ENCODE results near the gene CAMSAP3.
"Not testable (repeated sequence)": the region's sequence is repeated elsewhere in the genome, so short reads cannot be mapped to it uniquely, and the experiment has no call there.

The CAMSAP3 gene

DNA sequence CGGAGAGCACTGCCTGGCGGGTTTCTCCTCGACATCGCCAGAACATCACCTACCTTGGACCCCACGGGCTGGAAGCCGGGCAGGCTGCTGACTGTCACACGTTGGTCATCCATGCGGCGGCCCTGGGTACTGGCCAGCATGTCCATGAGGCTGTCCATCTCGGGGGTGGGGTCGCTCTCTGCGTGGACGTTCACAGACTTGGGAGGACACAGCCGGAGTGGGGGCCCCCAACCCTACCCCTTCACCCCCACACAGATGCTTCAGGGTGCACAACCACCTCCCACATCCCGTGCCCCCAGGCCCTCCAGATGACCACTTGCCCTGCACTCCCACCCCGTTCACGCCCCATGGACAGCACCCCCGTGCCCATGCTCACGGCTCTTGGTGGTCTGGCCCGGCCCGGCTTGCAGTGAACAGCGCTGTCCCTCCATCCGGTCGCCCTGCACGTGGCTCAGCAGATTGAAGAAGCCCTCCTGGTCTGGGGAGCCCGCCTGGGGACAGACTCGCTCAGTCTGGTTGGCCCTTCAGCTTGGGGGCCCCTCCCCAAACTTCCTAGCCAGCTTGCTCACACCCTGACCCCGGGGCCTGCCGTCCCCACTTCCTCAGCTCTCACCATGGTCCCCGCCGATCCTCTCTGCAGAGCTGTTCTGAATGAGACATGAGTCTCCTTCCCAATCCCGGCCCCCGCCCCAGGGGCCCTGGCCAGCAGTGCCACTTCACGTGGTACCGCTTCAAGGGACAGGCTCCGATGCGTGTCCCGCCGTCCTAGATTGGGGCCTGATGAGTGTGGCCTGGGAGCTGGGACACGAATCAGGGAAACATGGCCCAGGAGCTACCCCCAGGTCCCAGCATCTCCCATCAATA is 36.9 kb downstream of the CAMSAP3 start:
- no peak for DNase-seq

DNA sequence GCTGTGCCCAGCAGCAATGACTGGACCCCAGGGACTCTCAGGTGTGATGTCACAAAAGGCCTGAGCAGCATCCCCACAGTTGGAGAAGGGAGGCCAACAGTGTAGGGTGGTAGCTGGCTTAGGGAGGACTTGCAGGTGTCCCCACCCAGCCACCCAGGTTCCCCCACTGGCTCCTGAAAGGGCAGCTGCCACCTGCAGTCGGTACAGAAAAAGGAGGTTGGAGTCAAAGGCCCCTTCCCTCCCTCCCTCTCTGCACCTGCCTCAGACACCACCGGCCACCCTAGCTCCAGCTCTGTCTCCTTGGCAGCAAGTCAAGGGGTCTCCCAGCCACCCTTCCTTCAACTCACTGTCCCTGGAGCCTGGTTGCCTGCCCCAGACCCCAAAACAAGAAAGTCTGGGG is 38.0 kb downstream of the CAMSAP3 start, which contains the start of gene PCP2:
Gene PCP2, minus strand, starts transcription at position 22 of the 400 bp plus-strand sequence. CDS start 262 bp downstream, outside the sequence.
- DNase-seq: no peak

DNA sequence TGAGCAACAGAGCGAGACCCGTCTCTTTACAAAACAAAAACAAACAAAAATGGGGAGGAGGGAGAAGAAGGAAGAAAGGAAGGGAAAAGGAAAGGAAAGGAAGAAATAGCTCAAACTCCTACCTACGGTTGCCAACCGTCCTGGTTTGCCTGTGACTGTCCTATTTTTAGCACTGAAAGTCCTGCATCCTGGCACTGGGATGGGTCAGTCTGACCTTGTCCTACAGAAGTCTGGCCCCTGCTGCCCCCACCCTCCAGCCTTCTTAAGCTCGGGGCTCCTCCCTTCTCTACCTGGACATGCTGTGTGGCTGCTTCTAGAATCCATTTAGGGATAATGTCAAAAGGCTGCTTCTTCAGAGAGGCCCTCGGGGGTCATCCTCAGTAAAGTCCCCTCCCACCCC is 40.0 kb downstream of the CAMSAP3 start:
- no peak for DNase-seq

DNA sequence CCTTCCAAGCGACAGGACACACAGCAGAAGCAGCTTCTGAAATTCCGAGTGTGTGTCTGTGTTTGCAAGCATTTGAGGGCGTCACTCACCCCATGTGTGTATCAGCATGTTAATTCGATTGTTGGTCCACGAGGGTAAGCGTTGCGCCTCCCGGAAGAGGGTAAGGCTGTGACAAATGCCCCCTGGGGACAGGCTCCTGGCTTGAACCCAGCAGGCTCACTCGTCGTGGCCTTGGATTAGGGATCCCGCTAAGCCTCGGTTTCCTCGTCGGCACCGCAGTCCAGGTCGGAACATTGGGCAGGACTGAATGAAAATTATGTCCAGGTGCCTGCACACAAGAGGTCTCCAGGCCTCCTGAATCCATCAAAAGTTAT is 40.6 kb downstream of the CAMSAP3 start:
- no peak for DNase-seq

DNA sequence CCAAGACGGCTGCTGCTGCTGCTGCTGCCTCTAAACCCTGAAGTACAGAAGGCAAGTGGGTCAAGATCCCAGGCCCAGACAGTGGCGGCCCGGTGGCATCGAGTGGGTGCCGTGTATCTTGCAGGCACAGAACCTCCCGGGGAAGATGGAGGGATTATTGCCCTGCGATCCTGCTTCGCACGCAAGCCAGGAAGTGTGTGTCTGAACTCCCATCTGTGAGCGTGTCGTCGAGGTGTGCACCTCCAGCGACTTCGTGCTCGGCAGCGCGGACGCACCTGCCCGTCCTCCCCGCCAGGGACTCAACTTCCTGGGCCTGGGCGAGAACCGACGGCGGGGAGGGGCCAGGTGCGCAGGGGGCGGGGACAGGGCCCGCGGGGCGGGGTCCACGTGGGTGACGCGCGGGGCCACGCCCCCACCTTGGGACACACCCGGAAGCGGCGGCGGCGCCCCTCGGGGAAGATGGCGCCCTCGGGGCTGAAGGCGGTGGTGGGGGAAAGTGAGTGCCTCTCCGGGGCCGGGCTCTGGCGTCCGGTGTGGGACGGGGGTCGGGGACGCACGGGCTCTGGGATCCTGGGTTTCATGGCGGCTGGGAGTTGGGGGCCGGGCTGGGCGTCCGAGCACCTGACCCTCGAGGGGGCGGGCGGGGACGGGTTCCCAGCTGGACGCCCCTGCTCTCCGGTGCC is 41.2 kb downstream of the CAMSAP3 start, which contains the start of gene STXBP2:
Gene STXBP2, plus strand, starts transcription at position 420 of the 683 bp plus-strand sequence. Its CDS starts 40 bp downstream, at position 460.
- DNase-seq: peak; percentile 76

DNA sequence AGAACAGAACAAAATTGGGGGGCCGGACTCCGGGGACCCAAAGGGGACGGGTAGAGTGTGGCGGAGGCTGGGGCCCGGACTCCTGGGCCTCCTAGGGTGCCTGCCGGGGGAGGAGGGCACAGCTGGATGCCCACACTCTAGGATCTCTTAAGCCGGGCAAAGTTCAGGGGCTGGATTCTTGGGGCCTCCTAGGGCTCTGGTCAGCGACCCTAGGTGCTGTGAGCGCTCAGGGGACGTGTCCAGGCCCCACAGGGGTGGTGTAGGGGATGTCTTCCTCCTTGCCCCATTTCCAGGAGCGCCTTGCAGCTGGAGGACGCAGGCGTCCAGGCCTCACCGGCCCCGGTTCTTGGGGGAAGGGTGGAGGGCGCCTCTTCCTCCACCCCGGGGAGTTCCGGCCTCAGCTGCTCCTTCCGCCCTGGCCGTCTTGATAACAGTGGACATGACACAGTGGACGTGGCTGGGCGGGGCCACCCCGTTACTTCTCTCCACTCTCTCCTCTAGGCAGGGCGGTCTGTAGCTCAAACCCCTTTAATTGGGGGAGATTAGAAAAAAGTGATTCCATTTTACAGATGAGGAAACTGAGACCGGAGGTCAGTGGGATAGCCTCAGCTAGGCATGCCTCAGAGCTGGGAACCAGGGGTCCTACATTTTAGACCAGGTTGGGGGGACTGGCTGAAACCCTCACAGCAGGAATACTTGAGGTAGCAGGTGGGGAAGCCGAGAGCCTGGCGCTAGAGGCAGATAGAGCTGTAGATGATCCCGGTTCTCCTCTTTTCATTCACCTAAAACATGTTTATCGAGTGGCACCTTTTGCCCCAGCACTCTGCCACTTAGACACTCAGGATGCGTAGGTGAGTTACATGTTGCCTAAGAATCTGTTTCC is 42.0 kb downstream of the CAMSAP3 start:
- DNase-seq: no peak

DNA sequence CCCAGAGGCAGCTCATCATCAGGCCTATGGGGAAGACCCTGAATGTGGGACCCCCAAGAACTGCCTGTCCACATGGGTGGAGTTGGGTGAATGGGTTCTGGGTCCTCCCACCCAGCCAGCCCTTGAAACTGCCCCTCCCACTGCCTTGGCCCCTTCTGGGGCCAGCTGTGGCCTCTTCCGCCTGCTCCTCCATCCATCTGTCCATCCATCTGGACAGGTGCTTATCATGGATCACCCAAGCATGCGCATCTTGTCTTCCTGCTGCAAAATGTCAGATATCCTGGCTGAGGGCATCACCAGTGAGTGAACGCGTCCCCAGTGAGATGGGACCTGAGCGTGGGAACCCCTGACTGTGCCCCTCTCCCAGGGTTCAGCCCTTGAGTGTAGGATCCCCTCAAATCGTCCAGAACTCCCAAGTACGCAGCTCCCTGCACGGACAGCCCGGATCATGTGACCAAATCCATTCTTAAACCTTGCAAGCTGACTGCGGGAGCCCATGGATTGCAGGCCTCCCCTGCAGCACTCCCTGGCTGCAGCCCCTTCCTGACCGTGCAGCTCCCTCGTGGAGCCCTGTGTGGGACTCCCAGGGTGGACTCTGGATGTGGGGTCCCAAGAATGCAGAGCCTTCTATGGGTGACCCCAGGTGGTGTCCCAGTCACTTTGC is 43.3 kb downstream of the CAMSAP3 start:
- no peak for DNase-seq

DNA sequence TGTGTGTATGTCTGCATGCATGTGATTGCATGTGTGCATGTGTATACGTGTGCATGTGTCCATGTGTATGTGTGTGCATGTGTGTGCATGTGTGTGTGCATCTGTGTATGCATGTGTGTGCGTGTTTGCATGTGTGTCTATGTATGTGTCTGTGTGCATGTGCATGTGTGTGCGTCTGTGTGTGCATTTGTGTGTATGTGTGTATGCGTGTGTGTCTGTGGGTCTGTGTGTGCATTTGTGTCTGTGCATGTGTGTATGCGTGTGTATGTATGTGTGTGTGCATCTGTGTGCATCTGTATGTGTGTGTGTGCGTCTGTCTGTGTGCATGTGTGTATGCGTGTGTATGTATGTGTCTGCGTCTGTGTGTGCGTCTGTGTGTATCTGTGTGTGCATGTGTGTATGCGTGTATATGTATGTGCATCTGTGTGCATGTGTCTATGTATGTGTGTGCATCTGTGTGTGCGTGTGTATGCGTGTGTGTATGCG is 44.2 kb downstream of the CAMSAP3 start:
- no peak for DNase-seq

DNA sequence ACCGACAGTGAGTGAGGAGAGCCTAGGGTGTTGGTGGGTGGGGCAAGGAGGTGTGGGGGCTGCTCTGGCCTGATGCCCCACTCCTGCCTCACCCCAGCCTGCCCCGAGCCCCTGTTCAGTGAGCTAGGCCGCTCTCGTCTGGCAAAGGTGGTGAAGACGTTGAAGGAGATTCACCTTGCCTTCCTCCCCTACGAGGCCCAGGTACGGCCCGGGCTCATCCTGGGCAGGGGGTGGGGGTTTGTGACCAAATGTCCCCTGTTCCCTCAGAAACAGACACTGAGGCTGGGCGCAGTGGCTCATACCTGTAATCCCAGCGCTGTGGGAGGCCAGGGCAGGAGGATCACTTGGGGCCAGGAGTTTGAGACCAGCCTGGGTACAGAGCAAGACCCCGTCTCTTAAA is 45.1 kb downstream of the CAMSAP3 start:
- no peak for DNase-seq

DNA sequence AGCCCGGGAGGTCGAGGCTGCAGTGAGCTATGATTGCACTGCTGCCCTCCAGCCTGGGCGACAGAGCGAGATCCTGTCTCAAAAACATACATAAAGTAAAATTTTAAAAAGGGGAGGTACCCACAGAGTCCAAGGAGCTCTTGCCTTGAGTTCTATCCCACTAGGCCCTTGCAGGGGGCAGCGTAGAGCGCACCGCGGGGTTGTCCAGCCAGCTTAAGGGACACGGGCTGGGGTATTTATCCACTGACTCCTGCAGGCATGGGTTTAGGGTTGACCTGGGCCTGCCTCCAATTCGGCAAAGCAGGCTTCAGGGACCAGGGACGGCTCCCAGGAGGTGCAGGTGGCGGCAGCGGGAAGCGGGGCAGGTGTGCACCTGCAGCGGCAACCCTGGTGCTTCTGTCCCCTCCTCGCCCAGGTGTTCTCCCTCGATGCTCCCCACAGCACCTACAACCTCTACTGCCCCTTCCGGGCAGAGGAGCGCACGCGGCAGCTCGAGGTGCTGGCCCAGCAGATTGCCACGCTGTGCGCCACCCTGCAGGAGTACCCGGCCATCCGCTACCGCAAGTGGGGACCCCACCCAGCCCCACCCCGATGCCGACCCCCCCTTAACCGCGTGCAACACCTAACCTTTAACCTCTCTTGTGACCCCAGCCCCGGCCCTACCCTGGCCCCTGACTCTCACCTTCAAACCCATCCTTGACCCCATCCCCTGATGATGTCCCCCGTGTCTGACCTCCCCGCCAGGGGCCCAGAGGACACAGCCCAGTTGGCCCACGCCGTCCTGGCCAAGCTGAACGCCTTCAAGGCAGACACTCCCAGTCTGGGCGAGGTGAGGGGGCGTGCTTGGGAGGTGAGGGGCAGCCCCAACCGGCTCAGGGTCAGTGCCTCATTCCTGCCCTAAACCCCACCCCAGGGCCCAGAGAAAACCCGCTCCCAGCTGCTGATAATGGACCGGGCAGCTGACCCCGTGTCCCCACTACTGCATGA is 45.9 kb downstream of the CAMSAP3 start:
- no peak for DNase-seq

DNA sequence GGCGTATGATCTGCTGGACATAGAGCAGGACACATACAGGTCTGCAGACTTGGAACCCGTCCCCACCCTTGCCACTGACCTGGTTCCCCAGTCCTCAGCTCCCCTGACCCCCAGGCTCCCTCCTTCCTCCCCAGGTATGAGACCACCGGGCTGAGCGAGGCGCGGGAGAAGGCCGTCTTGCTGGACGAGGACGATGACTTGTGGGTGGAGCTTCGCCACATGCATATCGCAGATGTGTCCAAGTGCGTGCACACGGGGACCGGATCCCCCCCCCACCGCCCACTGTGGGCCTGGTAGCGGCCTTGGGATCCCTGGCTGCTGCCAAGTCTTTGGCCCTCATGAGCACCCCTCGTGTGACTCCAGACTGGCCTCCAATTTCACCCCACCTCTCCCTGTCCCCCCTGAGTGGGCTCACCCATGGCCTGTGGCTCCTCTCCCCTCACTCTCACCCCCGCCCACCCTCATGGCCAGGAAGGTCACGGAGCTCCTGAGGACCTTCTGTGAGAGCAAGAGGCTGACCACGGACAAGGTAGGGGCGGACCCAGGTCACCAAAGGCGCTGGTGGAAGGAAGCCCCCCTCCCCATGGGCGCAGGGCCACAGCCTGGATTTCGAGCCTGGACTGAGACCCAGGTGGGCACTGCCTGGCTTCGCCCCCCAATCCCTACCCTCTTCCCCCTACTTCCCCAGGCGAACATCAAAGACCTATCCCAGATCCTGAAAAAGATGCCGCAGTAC is 46.8 kb downstream of the CAMSAP3 start:
- no peak for DNase-seq

DNA sequence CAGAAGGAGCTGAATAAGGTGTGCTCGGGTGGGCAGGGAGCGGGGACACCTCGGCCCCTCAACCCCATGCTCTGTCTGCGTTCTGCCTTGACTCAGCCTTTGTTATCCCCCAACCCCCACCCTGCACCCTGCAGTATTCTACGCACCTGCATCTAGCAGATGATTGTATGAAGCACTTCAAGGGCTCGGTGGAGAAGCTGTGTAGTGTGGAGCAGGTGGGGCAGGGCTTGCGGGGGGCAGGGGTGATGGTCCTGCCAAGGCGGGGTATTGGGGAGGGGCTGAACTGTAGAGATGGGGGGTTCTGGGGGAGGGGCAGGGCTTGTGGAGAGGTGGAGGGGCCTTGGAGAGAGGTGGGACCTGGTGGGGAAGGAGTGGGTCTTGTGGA is 47.4 kb downstream of the CAMSAP3 start:
- DNase-seq: no peak

DNA sequence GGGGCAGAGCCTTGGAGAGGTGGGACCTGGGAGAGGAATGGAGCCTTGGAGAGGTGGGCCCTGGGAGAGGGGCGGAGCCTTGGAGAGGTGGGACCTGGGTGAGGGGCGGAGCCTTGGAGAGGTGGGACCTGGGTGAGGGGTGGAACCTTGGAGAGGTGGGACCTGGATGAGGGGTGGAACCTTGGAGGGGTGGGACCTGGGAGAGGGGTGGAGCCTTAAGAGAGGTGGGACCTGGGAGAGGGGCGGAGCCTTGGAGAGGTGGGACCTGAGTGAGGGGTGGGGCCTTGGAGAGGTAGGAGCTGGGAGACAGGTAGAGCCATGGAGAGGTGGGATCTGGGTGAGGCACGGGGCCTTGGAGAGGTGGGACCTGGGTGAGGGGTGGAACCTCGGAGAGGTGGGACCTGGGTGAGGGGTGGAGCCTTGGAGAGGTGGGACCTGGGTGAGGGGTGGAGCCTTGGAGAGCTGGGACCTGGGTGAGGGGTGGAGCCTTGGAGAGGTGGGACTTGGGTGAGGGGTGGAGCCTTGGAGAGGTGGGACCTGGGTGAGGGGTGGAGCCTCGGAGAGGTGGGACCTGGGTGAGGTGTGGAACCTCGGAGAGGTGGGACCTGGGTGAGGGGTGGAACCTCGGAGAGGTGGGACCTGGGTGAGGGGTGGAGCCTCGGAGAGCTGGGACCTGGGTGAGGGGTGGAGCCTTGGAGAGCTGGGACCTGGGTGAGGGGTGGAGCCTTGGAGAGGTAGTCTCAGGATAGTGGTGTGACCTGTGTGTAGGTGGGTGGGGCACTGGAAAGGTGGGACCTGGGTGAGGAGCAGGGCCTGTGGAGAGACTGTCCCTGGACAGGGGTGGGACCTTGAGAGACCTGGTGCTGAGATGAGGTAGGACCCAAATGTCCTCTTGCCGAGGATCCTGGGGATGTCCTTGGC is 48.2 kb downstream of the CAMSAP3 start:
- DNase-seq: not testable (repeated sequence)

DNA sequence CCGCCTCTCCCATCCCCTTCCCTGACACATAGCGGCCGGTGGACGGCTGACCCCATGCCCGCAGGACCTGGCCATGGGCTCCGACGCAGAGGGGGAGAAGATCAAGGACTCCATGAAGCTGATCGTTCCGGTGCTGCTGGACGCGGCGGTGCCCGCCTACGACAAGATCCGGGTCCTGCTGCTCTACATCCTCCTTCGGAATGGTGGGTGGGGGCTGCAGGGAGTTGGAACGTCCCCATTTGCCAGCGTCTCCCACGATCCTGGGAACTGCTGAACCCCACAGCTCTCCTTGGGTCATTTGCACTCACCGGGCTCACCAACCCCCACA is 48.9 kb downstream of the CAMSAP3 start:
- DNase-seq: no peak

DNA sequence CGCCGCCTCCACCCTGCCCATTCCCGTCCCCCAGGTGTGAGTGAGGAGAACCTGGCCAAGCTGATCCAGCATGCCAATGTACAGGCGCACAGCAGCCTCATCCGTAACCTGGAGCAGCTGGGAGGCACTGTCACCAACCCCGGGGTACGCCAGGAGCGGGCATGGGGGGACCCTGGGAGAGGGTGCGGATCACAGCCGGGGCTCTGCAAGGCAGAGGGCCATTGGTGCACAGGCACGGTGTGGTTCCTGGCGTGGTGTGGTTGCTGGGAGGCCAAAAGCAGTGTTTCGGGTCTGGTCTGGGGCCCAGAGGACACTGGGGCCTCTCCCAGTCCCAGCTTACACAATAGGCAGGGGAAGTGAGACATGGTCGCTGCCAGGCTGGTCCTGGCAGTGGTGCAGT is 49.5 kb downstream of the CAMSAP3 start:
- DNase-seq: no peak

DNA sequence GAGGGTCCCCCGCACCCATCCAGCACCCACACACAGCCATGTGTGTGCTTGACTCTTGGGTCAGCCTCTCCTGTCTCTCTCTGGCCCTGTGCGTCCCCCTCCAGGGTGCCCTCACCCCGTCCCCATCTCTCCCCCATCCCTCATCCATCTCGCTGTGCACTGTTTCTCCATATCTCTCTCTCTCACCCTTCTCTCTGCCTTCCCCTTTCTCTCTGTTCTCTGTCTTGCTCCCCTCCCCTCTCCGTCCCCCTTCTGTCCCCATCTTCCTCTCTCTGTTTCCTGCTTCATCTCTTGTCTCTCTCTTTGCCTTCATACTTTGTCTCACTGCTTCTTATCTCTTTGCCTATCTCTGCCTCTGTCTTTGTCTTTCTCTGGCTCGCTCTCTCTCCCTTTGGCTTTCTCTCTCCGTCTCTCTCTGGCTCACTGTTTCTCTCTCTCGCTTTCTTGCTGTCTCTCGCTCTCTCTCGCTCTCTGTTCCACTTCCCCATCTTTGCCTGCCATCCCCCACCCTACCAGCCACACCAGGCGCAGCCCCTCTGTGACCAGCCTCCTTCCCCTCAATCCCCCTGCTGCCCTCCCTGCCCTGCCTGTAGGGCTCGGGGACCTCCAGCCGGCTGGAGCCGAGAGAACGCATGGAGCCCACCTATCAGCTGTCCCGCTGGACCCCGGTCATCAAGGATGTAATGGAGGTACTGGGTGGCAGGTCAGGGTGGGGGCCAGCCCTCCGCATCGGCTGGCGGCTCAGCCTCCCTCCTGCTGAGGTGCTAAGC is 50.2 kb downstream of the CAMSAP3 start:
- DNase-seq: no peak

DNA sequence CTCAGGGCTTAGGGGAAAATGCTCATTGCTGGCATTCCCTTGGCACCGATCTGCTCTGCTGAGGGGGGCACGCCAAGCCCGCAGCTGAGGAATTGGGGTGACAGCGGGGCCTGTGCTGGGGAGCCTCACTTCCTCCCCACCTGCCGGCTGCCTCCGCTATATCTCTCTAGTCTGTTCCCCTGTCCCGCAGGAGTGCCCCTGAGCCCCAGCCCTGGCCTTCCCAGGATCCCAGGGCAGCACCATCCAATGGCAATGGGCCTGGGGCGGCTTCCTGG is 50.7 kb downstream of the CAMSAP3 start:
- no peak for DNase-seq

DNA sequence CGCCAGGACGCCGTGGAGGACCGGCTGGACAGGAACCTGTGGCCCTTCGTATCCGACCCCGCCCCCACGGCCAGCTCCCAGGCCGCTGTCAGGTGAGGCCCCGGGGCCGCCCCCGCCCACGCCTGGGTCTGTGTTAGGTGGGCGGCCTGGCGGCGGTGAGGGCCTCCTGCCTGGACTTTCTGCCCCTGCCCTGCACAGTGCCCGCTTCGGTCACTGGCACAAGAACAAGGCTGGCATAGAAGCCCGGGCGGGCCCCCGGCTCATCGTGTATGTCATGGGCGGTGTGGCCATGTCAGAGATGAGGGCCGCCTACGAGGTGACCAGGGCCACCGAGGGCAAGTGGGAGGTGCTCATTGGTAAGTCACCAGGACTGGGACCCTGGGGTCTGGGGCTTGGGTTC is 51.5 kb downstream of the CAMSAP3 start:
- DNase-seq: no peak
